Gastrocnemius medialis (tissue), 4 donors: ENCODE data around the gene LARGE1. TPM values are rescaled to one million over a fixed set of nuclear protein-coding genes. Genes with fewer than 3 reads are reported as not detected.

ENCODE experiments used
- ATAC-seq, 2 donors: fragments of 150-250 bp; one replicate each; pipeline ENCODE4 v1.9.1; 2016
- DNase-seq, 2 donors: peaks; one replicate each; pipeline ENCODE4 v3.0.0-alpha.2; 2019
- H3K27ac ChIP-seq, 4 donors: fragments of 200-600 bp; sonication (generic); 1 replicate in 1 of 4; 2 replicates in 3 of 4; pipeline ENCODE4 v1.5.1; 2016 to 2018; ENCODE audit warnings: mild to moderate bottlenecking in 2 of 4, moderate library complexity in 1 of 4
- H3K27me3 ChIP-seq, 3 donors: fragments of 200-600 bp; sonication (generic) in 2 of 3; 1 replicate in 1 of 3; 2 replicates in 2 of 3; pipeline versions ENCODE4 v1.5.1 to v1.6.0; 2016 to 2019; ENCODE audit warnings: mild to moderate bottlenecking in 1 of 3, moderate library complexity in 1 of 3
- H3K36me3 ChIP-seq, 2 donors: fragments of 200-600 bp; sonication (generic) in 1 of 2; one replicate each; pipeline ENCODE4 v1.5.1; 2017 to 2018
- H3K4me1 ChIP-seq, 2 donors: fragments of 200-600 bp; sonication (generic) in 1 of 2; one replicate each; pipeline ENCODE4 v1.5.1; 2016 to 2017; ENCODE audit warnings: mild to moderate bottlenecking in 2 of 2
- H3K4me3 ChIP-seq, 4 donors: fragments of 200-600 bp; sonication (generic) in 3 of 4; 1 replicate in 1 of 4; 2 replicates in 3 of 4; pipeline ENCODE4 v1.5.1; 2016 to 2019; ENCODE audit warnings: mild to moderate bottlenecking in 2 of 4
- H3K9me3 ChIP-seq, 3 donors: fragments of 200-600 bp; sonication (generic) in 2 of 3; 1 replicate in 1 of 3; 2 replicates in 2 of 3; pipeline ENCODE4 v1.5.1; 2016 to 2019
- POLR2A ChIP-seq, 2 donors: fragments of 450-650 bp; IDR thresholded peaks; one replicate each; pipeline ENCODE4 v1.6.1; 2017; ENCODE audit warnings: antibody characterized with exemption in 2 of 2, mild to moderate bottlenecking in 2 of 2, moderate library complexity in 2 of 2
- in situ Hi-C, 4 donors: fragments of 200-750 bp; cut with MboI; loops; one replicate each; pipeline versions ENCODE4 v1.15.0 to v1.8.0; 2017; ENCODE audit warnings: low sequenced_read_pairs in 4 of 4
- intact Hi-C: fragments of 100-400 bp; cut with DNase I; formaldehyde crosslinking; loops from one replicate; pipeline ENCODE4 v1.15.1; 2023; ENCODE audit warnings: low total_unique reads
- total RNA-seq, 4 donors: library from RNA; depleted of rRNA; stranded (reverse); fragments of >200 nt; gene quantifications; one replicate each; pipeline versions ENCODE4 v1.1.0 to v1.2.3, GENCODE V29; 2016
- TF ChIP-seq, protein P1 (sequence below), 5 experiments: fragments of 450-650 bp in 3 of 5; fragments of 200-600 bp in 2 of 5; sonication (generic) in 2 of 5; IDR thresholded peaks in 4 of 5; conservative IDR thresholded peaks in 1 of 5; 1 replicate in 4 of 5; 2 replicates in 1 of 5; pipeline ENCODE4 v1.5.1; 2016 to 2019; ENCODE audit warnings: antibody characterized with exemption in 5 of 5, mild to moderate bottlenecking in 3 of 5, moderate library complexity in 3 of 5

Gene LARGE1
- total RNA-seq, 4 donors from 2014 or later = 48.5 to 91.0 (median 68.4) TPM

DNA sequence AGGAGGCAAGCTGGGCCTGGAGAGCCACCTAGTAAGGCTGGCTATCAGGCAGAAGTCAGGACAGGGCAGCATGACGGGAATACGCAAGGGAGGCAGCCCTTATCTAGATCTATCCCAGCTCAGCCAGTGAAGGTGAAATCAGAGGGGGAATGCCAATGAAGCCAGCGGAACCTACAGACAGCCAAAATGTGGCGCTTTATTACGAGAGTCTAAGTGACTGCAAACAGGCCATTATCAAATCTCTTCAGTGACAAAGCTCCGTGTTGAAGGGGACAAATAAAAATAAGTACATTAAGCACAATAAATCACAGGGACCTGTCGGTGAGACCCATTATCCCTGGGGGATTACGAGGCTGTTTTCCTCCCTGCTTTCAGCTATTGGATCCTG, 22.8 kb downstream of the LARGE1 start:
- Histone ChIP-seq H3K4me3 (no peak overlapping the region), H3K27me3 (no peaks in the 10 kb centered on the region), H3K27ac (peak overlapping the region in 2 of 4 donors; percentile 19 to 21), H3K36me3 (no peaks in the 10 kb centered on the region), H3K4me1 (peaks cover 28 to 45% of the 10 kb centered on the region in 2 donors), H3K9me3 (no peaks in the 10 kb centered on the region)
- TF ChIP-seq, protein P1, sequence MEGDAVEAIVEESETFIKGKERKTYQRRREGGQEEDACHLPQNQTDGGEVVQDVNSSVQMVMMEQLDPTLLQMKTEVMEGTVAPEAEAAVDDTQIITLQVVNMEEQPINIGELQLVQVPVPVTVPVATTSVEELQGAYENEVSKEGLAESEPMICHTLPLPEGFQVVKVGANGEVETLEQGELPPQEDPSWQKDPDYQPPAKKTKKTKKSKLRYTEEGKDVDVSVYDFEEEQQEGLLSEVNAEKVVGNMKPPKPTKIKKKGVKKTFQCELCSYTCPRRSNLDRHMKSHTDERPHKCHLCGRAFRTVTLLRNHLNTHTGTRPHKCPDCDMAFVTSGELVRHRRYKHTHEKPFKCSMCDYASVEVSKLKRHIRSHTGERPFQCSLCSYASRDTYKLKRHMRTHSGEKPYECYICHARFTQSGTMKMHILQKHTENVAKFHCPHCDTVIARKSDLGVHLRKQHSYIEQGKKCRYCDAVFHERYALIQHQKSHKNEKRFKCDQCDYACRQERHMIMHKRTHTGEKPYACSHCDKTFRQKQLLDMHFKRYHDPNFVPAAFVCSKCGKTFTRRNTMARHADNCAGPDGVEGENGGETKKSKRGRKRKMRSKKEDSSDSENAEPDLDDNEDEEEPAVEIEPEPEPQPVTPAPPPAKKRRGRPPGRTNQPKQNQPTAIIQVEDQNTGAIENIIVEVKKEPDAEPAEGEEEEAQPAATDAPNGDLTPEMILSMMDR (IDR thresholded peaks at IDR 0.05 in 4 of 5, conservative IDR thresholded peaks at IDR 0.05 in 1 of 5) = no peak
- TF ChIP-seq POLR2A (IDR thresholded peaks at IDR 0.05) = no peak
- DNase-seq (no peak), ATAC-seq (no peak)
- in situ Hi-C loops = no loop called here
- intact Hi-C loops = no loop called here

DNA sequence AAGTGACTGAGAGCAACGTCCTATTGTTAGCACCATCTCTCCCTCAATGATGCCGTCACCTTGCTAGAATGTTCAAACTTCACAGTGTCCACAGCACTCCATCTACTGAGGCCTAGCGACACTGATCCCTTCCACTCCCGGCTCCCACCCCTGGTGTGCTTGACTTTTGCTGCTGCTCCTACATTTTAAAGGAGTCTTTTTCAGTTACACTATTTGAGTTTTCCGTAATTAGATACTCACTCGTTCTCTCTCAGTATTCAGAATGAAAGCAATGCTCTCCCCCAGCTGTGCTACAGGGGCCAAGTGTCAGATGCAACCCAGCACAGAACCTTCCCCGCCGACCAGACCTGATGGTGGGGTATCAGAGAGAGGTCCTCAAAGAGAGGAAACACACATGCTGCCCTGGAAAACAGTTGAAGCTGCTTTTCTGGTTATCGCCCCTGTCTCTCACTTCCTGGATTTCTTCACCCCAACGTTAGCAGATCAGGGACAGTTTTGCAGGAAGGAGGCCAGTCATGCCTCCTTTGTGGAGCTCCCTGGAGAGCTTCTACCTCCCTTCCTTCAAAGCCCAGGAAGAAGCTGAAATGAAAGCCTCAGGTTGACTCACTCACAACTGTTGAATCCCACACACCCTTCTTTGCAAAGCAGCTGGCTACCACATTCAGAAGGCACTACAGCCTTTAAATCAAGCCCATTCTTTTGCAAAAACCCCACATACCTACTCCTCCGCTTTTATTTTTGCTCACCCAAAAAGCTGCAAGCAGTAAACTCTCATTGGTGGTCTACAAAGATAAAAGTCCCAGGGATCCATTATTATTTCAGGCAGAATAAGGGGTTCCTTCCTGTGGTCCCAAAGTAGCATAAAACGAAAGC, 23.5 kb downstream of the LARGE1 start:
- ATAC-seq (peak in 1 of 2 donors; percentile 60), DNase-seq (no peak)
- no peaks in the 10 kb centered on the region for H3K27me3 ChIP-seq
- no peaks in the 10 kb centered on the region for H3K36me3 ChIP-seq
- no peak overlapping the region for H3K4me3 ChIP-seq
- no peak for TF ChIP-seq POLR2A (IDR thresholded peaks at IDR 0.05)
- TF ChIP-seq, protein P1 (IDR thresholded peaks at IDR 0.05 in 4 of 5, conservative IDR thresholded peaks at IDR 0.05 in 1 of 5) = no peak
- intact Hi-C loops (no loop called here), in situ Hi-C loops (no loop called here)
- H3K27ac ChIP-seq = peak overlapping the region in 2 of 4 donors; percentile 21 to 45
- peaks cover 28 to 44% of the 10 kb centered on the region in 2 donors for H3K4me1 ChIP-seq
- H3K9me3 ChIP-seq = no peaks in the 10 kb centered on the region

DNA sequence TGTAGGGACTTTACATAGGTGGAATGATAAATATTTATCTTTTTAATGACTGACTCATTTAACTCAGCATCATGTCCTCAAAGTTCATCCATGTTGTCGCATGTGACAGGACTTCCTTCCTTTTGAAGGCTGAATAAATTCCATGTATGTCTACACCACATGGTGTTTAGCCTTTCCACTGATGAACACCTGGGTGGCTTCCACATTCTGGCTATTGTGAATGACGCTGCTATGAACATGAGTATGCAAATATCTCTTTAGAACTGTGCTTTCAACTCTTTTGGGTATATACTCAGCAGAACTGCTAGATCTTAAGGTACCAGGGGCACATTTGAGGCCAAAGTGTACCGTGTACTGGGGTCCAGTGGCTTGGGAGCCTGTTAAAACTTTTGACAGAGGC, 24.1 kb downstream of the LARGE1 start:
- ATAC-seq (no peak), DNase-seq (no peak)
- in situ Hi-C loops = no loop called here
- peak overlapping the region in 1 of 4 donors; percentile 45 for H3K27ac ChIP-seq
- H3K4me1 ChIP-seq = peaks cover 25 to 43% of the 10 kb centered on the region in 2 donors
- no peaks in the 10 kb centered on the region for H3K36me3 ChIP-seq
- H3K4me3 ChIP-seq = no peak overlapping the region
- TF ChIP-seq, protein P1 (IDR thresholded peaks at IDR 0.05 in 4 of 5, conservative IDR thresholded peaks at IDR 0.05 in 1 of 5) = no peak
- TF ChIP-seq POLR2A (IDR thresholded peaks at IDR 0.05) = no peak
- no peaks in the 10 kb centered on the region for H3K27me3 ChIP-seq
- H3K9me3 ChIP-seq = no peaks in the 10 kb centered on the region
- intact Hi-C loops = no loop called here

DNA sequence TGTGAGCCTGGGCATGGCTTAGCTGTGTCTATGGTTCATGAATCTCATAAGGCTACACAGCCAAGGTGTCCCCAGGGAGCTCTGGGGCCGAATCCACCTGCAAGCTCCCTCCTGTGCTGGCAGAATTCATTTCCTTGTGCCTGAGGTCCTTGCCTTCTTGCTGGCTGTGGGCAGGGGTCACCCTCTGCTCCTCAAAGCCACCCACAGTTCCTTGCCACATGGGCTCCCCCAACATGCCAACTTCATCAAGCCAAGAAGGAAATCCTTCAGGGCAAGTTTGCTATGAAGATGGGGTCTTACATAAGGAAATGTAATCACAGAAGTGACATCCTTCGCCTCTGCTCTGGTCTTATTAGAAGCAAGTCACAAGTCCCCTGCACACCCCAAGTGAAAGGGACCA, 24.8 kb downstream of the LARGE1 start:
- intact Hi-C loops = no loop called here
- no peak overlapping the region for H3K4me3 ChIP-seq

More for the DNA sequence above, 24.8 kb downstream of the LARGE1 start:
- Histone ChIP-seq H3K9me3 (no peaks in the 10 kb centered on the region), H3K4me1 (peaks cover 18 to 39% of the 10 kb centered on the region in 2 donors), H3K27me3 (no peaks in the 10 kb centered on the region), H3K36me3 (no peaks in the 10 kb centered on the region), H3K27ac (no peak overlapping the region)
- no peak for DNase-seq
- in situ Hi-C loops = no loop called here
- TF ChIP-seq, protein P1 (IDR thresholded peaks at IDR 0.05 in 4 of 5, conservative IDR thresholded peaks at IDR 0.05 in 1 of 5) = no peak
- no peak for TF ChIP-seq POLR2A (IDR thresholded peaks at IDR 0.05)
- no peak for ATAC-seq
